Epidermal melanocyte (primary cell): ENCODE results near the gene VPS36.
"Not testable (repeated sequence)": the region's sequence is repeated elsewhere in the genome, so short reads cannot be mapped to it uniquely, and the experiment has no call there.

Experiments used
- DNase-seq: peaks from one replicate; pipeline ENCODE4 v3.0.0; 2011; ENCODE audit warnings: low spot score; ENCODE audit not compliant: insufficient read length

Gene VPS36

GRCh38 chr13:52450012-52450792, at the start of gene VPS36:
Gene VPS36 (minus strand): TSS chr13:52450634. CDS start chr13:52450594, 40 bp downstream.
- peak; percentile 76 for DNase-seq

- not testable (repeated sequence) for DNase-seq
These were observed 47.5 kb upstream of the VPS36 start for GRCh38 chr13:52497979-52498378.

- DNase-seq, result not testable (repeated sequence)
These were observed 43.8 kb upstream of the VPS36 start for GRCh38 chr13:52494241-52494640.

GRCh38 chr13:52491015-52491414, 40.6 kb upstream of the VPS36 start:
- not testable (repeated sequence) for DNase-seq

- DNase-seq, result not testable (repeated sequence)
These were observed 38.3 kb upstream of the VPS36 start for GRCh38 chr13:52488763-52489162.

- DNase-seq, result not testable (repeated sequence)
These were observed 36.6 kb upstream of the VPS36 start for GRCh38 chr13:52487078-52487477.

GRCh38 chr13:52480677-52481428, 30.4 kb upstream of the VPS36 start:
- not testable (repeated sequence) for DNase-seq

- not testable (repeated sequence) for DNase-seq
These were observed 18.1 kb upstream of the VPS36 start for GRCh38 chr13:52468487-52468886.

- no peak for DNase-seq
These were observed 13.1 kb upstream of the VPS36 start for GRCh38 chr13:52463526-52463925.

GRCh38 chr13:52461265-52461664, 10.8 kb upstream of the VPS36 start:
- no peak for DNase-seq

- DNase-seq, result no peak
These were observed 9.2 kb upstream of the VPS36 start for GRCh38 chr13:52459668-52460067.

GRCh38 chr13:52455677-52456041, 5.2 kb upstream of the VPS36 start:
- DNase-seq, result peak; percentile 34

- peak; percentile 85 for DNase-seq
These were observed 4.6 kb upstream of the VPS36 start, which contains the start of gene CKAP2 for GRCh38 chr13:52454820-52455676. Gene CKAP2 (plus strand): TSS chr13:52455478. CDS start chr13:52455557, 79 bp downstream.

GRCh38 chr13:52454459-52454819, 4.0 kb upstream of the VPS36 start:
- no peak for DNase-seq

GRCh38 chr13:52452470-52452869, 2.0 kb upstream of the VPS36 start:
- DNase-seq, result no peak

GRCh38 chr13:52451135-52451804, 836 bp upstream of the VPS36 start:
- no peak for DNase-seq

- no peak for DNase-seq
These were observed 321 bp upstream of the VPS36 start for GRCh38 chr13:52450793-52451116.

GRCh38 chr13:52449331-52450011, 963 bp downstream of the VPS36 start:
- no peak for DNase-seq

GRCh38 chr13:52447815-52448552, 2.5 kb downstream of the VPS36 start:
- DNase-seq, result no peak

GRCh38 chr13:52447354-52447753, 3.1 kb downstream of the VPS36 start:
- DNase-seq, result no peak
